HepG2 (cell line): ENCODE data around the gene SLC43A3.

Source experiments
- EP300 ChIP-seq, 3 experiments: sonication (generic) in 1 of 3; formaldehyde crosslinking in 1 of 3; IDR thresholded peaks; 2 replicates each; pipeline versions ENCODE4 v1.5.1 to v1.6.1; 2011 to 2020; ENCODE audit warnings: low read depth in 2 of 3, low read length in 2 of 3, borderline replicate concordance in 1 of 3, improper control_type of control experiment in 1 of 3, mild to moderate bottlenecking in 1 of 3, missing genetic modification reagents in 1 of 3, moderate library complexity in 1 of 3
- GPN1 ChIP-seq: sonication (generic); formaldehyde crosslinking; IDR thresholded peaks from 2 replicates; pipeline ENCODE4 v1.5.1; 2020; ENCODE audit warnings: missing genetic modification reagents, borderline replicate concordance
- KDM5B ChIP-seq: sonication (generic); formaldehyde crosslinking; IDR thresholded peaks from 2 replicates; pipeline ENCODE4 v1.4.0; 2020; ENCODE audit warnings: missing genetic modification reagents, mild to moderate bottlenecking, borderline replicate concordance
- NFYB ChIP-seq: sonication (generic); formaldehyde crosslinking; IDR thresholded peaks from 2 replicates; pipeline ENCODE4 v1.4.0; 2020; ENCODE audit warnings: missing genetic modification reagents
- POLR2A ChIP-seq, 2 experiments: IDR thresholded peaks; 2 replicates each; pipeline ENCODE4 v1.6.1; 2011; ENCODE audit warnings: low read depth in 2 of 2, low read length in 2 of 2, mild to moderate bottlenecking in 1 of 2, moderate library complexity in 1 of 2; ENCODE audit not compliant: insufficient read depth in 1 of 2
- TP53 ChIP-seq: sonication (generic); formaldehyde crosslinking; conservative IDR thresholded peaks from 2 replicates; pipeline ENCODE4 v1.4.0; 2020; ENCODE audit warnings: missing genetic modification reagents
- USF2 ChIP-seq, 2 experiments: sonication (generic) in 1 of 2; formaldehyde crosslinking in 1 of 2; IDR thresholded peaks; 2 replicates each; pipeline versions ENCODE4 v1.5.1 to v1.6.1; 2011 to 2020; ENCODE audit warnings: borderline replicate concordance in 1 of 2, low read depth in 1 of 2, low read length in 1 of 2, mild to moderate bottlenecking in 1 of 2, missing genetic modification reagents in 1 of 2, moderate library complexity in 1 of 2
- TF ChIP-seq, protein P1 (sequence below): fragments of 450-650 bp; IDR thresholded peaks from 2 replicates; pipeline ENCODE4 v1.6.1; 2016

- no peak for TF ChIP-seq GPN1 (CRISPR knock-in tag)
- TF ChIP-seq USF2 (IDR thresholded peaks at IDR 0.05; ENCODE audit: low read depth, low read length) = no peak
- no peak for TF ChIP-seq USF2 (CRISPR knock-in tag; IDR thresholded peaks at IDR 0.05; ENCODE audit: borderline replicate concordance)
- no peak for TF ChIP-seq POLR2A (IDR thresholded peaks at IDR 0.05; ENCODE audit: insufficient read depth in 1 of 2, low read depth in 2 of 2, low read length in 2 of 2)
- TF ChIP-seq NFYB (CRISPR knock-in tag) = no peak
- TF ChIP-seq, protein P1, sequence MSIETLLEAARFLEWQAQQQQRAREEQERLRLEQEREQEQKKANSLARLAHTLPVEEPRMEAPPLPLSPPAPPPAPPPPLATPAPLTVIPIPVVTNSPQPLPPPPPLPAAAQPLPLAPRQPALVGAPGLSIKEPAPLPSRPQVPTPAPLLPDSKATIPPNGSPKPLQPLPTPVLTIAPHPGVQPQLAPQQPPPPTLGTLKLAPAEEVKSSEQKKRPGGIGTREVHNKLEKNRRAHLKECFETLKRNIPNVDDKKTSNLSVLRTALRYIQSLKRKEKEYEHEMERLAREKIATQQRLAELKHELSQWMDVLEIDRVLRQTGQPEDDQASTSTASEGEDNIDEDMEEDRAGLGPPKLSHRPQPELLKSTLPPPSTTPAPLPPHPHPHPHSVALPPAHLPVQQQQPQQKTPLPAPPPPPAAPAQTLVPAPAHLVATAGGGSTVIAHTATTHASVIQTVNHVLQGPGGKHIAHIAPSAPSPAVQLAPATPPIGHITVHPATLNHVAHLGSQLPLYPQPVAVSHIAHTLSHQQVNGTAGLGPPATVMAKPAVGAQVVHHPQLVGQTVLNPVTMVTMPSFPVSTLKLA = no peak
- TF ChIP-seq KDM5B (CRISPR knock-in tag) = no peak
- TF ChIP-seq EP300 (IDR thresholded peaks at IDR 0.05; ENCODE audit: low read depth in 2 of 2, low read length in 2 of 2) = no peak
- no peak for TF ChIP-seq EP300 (CRISPR knock-in tag; IDR thresholded peaks at IDR 0.05; ENCODE audit: borderline replicate concordance)
- TF ChIP-seq TP53 = no peak
Observed at GRCh38 chr11:57461841-57462489, 35.0 kb upstream of the SLC43A3 start.
